A549 (cell line): Measurements from ENCODE around the gene MYCN. TPM values are rescaled to one million over a fixed set of nuclear protein-coding genes. Genes with fewer than 3 reads are reported as not detected.

Experiments
- ATAC-seq, 2 experiments: fragments of 200-7000 bp in 1 of 2; fragments of >200 bp in 1 of 2; cut with Nextera tagmentation in 1 of 2; cut with Tn5 transposase in 1 of 2; 3 replicates each; pipeline versions ENCODE4 v1.8.0 to v1.9.1; 2018 to 2020; ENCODE audit warnings: mild to moderate bottlenecking in 1 of 2, moderate library complexity in 1 of 2
- CTCF ChIA-PET: fragments of 300-600 bp; sonication (Branson Sonifier 250); formaldehyde crosslinking; extraction: SDS; loops from one replicate; lab custom pipeline; 2021; ENCODE audit warnings: antibody characterized with exemption, inconsistent platforms; lab: Yijun Ruan, JAX
- POLR2A ChIA-PET: fragments of 350-600 bp; formaldehyde crosslinking; extraction: SDS; loops from one replicate; lab custom pipeline; 2021; ENCODE audit warnings: antibody characterized with exemption, inconsistent platforms; lab: Yijun Ruan, JAX
- DNase-seq, 2 experiments: peaks; one replicate each; pipeline versions ENCODE4 v3.0.0 to v3.0.0-alpha.2; 2011 to 2016; ENCODE audit warnings: low read depth in 1 of 2, low spot score in 1 of 2
- FAIRE-seq: peaks from 2 replicates; lab custom pipeline; 2011; peaks lifted over from hg19 to GRCh38; lab: Jason Lieb, UNC
- H3K27ac ChIP-seq, 2 experiments: fragments of >200 bp; sonication (Bioruptor Twin); formaldehyde crosslinking; 3 replicates each; pipeline ENCODE4 v1.5.1; 2016 to 2017
- H3K4me1 ChIP-seq: fragments of >200 bp; sonication (Bioruptor Twin); formaldehyde crosslinking; 3 replicates; pipeline ENCODE4 v1.6.1; 2016
- H3K4me2 ChIP-seq: fragments of >200 bp; sonication (Bioruptor Twin); formaldehyde crosslinking; 3 replicates; pipeline ENCODE4 v1.6.1; 2016
- H3K4me3 ChIP-seq: fragments of >200 bp; sonication (Bioruptor Twin); formaldehyde crosslinking; 3 replicates; pipeline ENCODE4 v1.5.1; 2016
- H3K9me3 ChIP-seq: fragments of >200 bp; sonication (Bioruptor Twin); formaldehyde crosslinking; 3 replicates; pipeline ENCODE4 v1.6.1; 2016
- BCL3 ChIP-seq: fragments of >200 bp; sonication (Bioruptor Twin); formaldehyde crosslinking; IDR thresholded peaks from 3 replicates; pipeline ENCODE4 v1.6.1; 2016
- CBX2 ChIP-seq: fragments of 200-600 bp; sonication (generic); IDR thresholded peaks from 2 replicates; pipeline ENCODE4 v1.6.1; 2016; ENCODE audit warnings: low read depth, mild to moderate bottlenecking, borderline replicate concordance
- CEBPB ChIP-seq, 2 experiments: fragments of >200 bp in 1 of 2; sonication (Bioruptor Twin) in 1 of 2; formaldehyde crosslinking in 1 of 2; IDR thresholded peaks; 2 replicates each; pipeline ENCODE4 v1.6.1; 2012 to 2016
- CHD2 ChIP-seq: fragments of 150-350 bp; IDR thresholded peaks from 2 replicates; pipeline ENCODE4 v1.6.1; 2014; ENCODE audit warnings: low read length; ENCODE audit not compliant: partially characterized antibody
- CTCF ChIP-seq: fragments of >200 bp; sonication (Bioruptor Twin); formaldehyde crosslinking; IDR thresholded peaks from 3 replicates; pipeline ENCODE4 v1.5.1; 2016
- E2F6 ChIP-seq: IDR thresholded peaks from 2 replicates; pipeline ENCODE4 v1.6.1; 2012; ENCODE audit warnings: low read depth, borderline replicate concordance
- ELK1 ChIP-seq: fragments of 150-350 bp; IDR thresholded peaks from 2 replicates; pipeline ENCODE4 v1.6.1; 2014; ENCODE audit warnings: low read depth, mild to moderate bottlenecking, low read length
- FOSL2 ChIP-seq, 2 experiments: fragments of 450-650 bp in 1 of 2; fragments of >200 bp in 1 of 2; sonication (Bioruptor Twin) in 1 of 2; formaldehyde crosslinking; IDR thresholded peaks; 2 replicates each; pipeline versions ENCODE4 v1.5.0 to v1.6.1; 2016 to 2020; ENCODE audit warnings: mild to moderate bottlenecking in 1 of 2, moderate library complexity in 1 of 2
- FOXS1 ChIP-seq: fragments of 250-450 bp; sonication (Bioruptor Pico); IDR thresholded peaks from 2 replicates; pipeline ENCODE4 v1.5.0; 2020; ENCODE audit warnings: mild to moderate bottlenecking, moderate library complexity
- GATA3 ChIP-seq: IDR thresholded peaks from 2 replicates; pipeline ENCODE4 v1.6.1; 2012; ENCODE audit warnings: borderline replicate concordance
- HDAC2 ChIP-seq: fragments of 200-600 bp; sonication (generic); IDR thresholded peaks from 2 replicates; pipeline ENCODE4 v1.6.1; 2016
- KDM5A ChIP-seq: fragments of 200-600 bp; sonication (generic); IDR thresholded peaks from 2 replicates; pipeline ENCODE4 v1.6.1; 2016; ENCODE audit warnings: antibody characterized with exemption, mild to moderate bottlenecking
- NPAS2 ChIP-seq: fragments of 250-450 bp; sonication (Bioruptor Pico); IDR thresholded peaks from 2 replicates; pipeline ENCODE4 v1.8.0; 2022; ENCODE audit warnings: mild to moderate bottlenecking, moderate library complexity, borderline replicate concordance
- POLR2A ChIP-seq: IDR thresholded peaks from 2 replicates; pipeline ENCODE4 v1.6.1; 2012; ENCODE audit warnings: mild to moderate bottlenecking, low read length
- POLR2AphosphoS2 ChIP-seq: conservative IDR thresholded peaks from 2 replicates; pipeline ENCODE4 v1.6.1; 2012; ENCODE audit warnings: low read length, improper control_type of control experiment, inconsistent platforms
- RAD21 ChIP-seq, 2 experiments: fragments of >200 bp in 1 of 2; sonication (Bioruptor Twin) in 1 of 2; formaldehyde crosslinking in 1 of 2; IDR thresholded peaks in 1 of 2; conservative IDR thresholded peaks in 1 of 2; 2 replicates in 1 of 2; 3 replicates in 1 of 2; pipeline ENCODE4 v1.6.1; 2012 to 2018; ENCODE audit warnings: inconsistent platforms in 1 of 2
- RCOR1 ChIP-seq: fragments of 150-350 bp; IDR thresholded peaks from 2 replicates; pipeline ENCODE4 v1.6.1; 2014; ENCODE audit warnings: antibody characterized with exemption, low read length, low read depth
- RNF2 ChIP-seq: fragments of 200-600 bp; sonication (generic); IDR thresholded peaks from 2 replicates; pipeline ENCODE4 v1.6.1; 2016; ENCODE audit warnings: low read depth, mild to moderate bottlenecking, antibody characterized with exemption, moderate library complexity, borderline replicate concordance
- SREBF2 ChIP-seq: fragments of 450-650 bp; IDR thresholded peaks from 2 replicates; pipeline ENCODE4 v1.6.1; 2014; ENCODE audit warnings: mild to moderate bottlenecking, moderate library complexity
- ZSCAN20 ChIP-seq: fragments of 250-450 bp; sonication (Bioruptor Pico); IDR thresholded peaks from 2 replicates; pipeline ENCODE4 v1.8.0; 2022; ENCODE audit warnings: mild to moderate bottlenecking, moderate library complexity
- WGBS: methylation state at CpG from one replicate; pipeline ENCODE4 v1.1.6; 2017; ENCODE audit errors: missing lambda C conversion rate; 5-methylcytosine and 5-hydroxymethylcytosine counted together
- polyA plus RNA-seq, 4 experiments: library from polyadenylated mRNA; depleted of rRNA in 3 of 4; stranded (reverse); fragments of >200 nt; fragmentation: RNase III in 1 of 4; extraction: RNeasy Plus Mini Kit Qiagen cat#74134 plus additional on column Dnase treatment in 1 of 4; gene quantifications; 2 replicates in 3 of 4; 3 replicates in 1 of 4; pipeline ENCODE4 v1.2.3, GENCODE V29; 2011 to 2017

Gene MYCN
- polyA plus RNA-seq, 2 of the 4 experiments (the other 2 are of a cell fraction), result not detected

GRCh38 chr2:15939854-15940660 lies at the start of gene MYCN (continued):
- no peak for TF ChIP-seq ELK1
- TF ChIP-seq E2F6, result peak; percentile 67
- TF ChIP-seq KDM5A, result no peak
- TF ChIP-seq POLR2A, result no peak
- TF ChIP-seq, all 56 proteins: peak for 7

- CTCF ChIA-PET, result interaction anchor here (0.6 kb wide), 1 partner anchor 287 kb away, joined by 3 read pairs; no protein-coding TSS in a partner anchor
- no peak for FAIRE-seq
- TF ChIP-seq SREBF2, result no peak
- TF ChIP-seq CEBPB (IDR thresholded peaks at IDR 0.05), result peak; percentile 30 to 69; a peak in 3 of 4 replicates
- H3K4me1 ChIP-seq, result 0 out of 3 replicates have a peak, but pooled peaks cover 7% of the 10 kb centered on the region
- POLR2A ChIA-PET, result no interaction called here
- no peak overlapping the region for H3K4me3 ChIP-seq
- DNase-seq, result peak in 1 of 2 experiments; percentile 18
- H3K27ac ChIP-seq, result no peak overlapping the region
- H3K9me3 ChIP-seq, result peaks cover under 1% of the 10 kb centered on the region; the same call in 1 of the 3 replicates
- WGBS, result 49% methylated on average over 15 of the region's 15 CpGs
- peak in 1 of 2 experiments; percentile 36; a peak in 3 of 6 replicates for ATAC-seq
- H3K4me2 ChIP-seq, result no peak overlapping the region
Measured at GRCh38 chr2:15890936-15891905, 49.1 kb upstream of the MYCN start.

GRCh38 chr2:15892151-15892880 lies 48.0 kb upstream of the MYCN start:
- ATAC-seq (no peak), FAIRE-seq (no peak), DNase-seq (no peak)
- H3K4me2 ChIP-seq, result no peak overlapping the region
- 63% methylated on average over 8 of the region's 8 CpGs for WGBS
- no peak overlapping the region for H3K4me3 ChIP-seq
- H3K9me3 ChIP-seq, result peaks cover 7% of the 10 kb centered on the region; the same call in 1 of the 3 replicates
- CTCF ChIA-PET, result interaction anchor here (0.8 kb wide), 1 partner anchor 9 kb away, joined by 3 read pairs; no protein-coding TSS in a partner anchor
- no peak overlapping the region for H3K27ac ChIP-seq
- no peak for TF ChIP-seq CEBPB (IDR thresholded peaks at IDR 0.05)
- TF ChIP-seq E2F6, result no peak
- TF ChIP-seq CHD2, result no peak
- no peak for TF ChIP-seq FOXS1 (CRISPR knock-in tag)
- no peak for TF ChIP-seq NPAS2 (CRISPR knock-in tag)
- no peak for TF ChIP-seq ZSCAN20 (CRISPR knock-in tag)
- TF ChIP-seq GATA3, result no peak
- POLR2A ChIA-PET, result no interaction called here
- H3K4me1 ChIP-seq, result 0 out of 3 replicates have a peak, but pooled peaks cover 7% of the 10 kb centered on the region

- no peak overlapping the region for H3K4me2 ChIP-seq
- CTCF ChIA-PET, result interaction anchor here (0.8 kb wide), 1 partner anchor 10 kb away, joined by 3 read pairs; no protein-coding TSS in a partner anchor
- peaks cover 11% of the 10 kb centered on the region; the same call in 1 of the 3 replicates for H3K9me3 ChIP-seq
- 0 out of 3 replicates have a peak, but pooled peaks cover 7% of the 10 kb centered on the region for H3K4me1 ChIP-seq
- POLR2A ChIA-PET, result no interaction called here
- DNase-seq (no peak), ATAC-seq (no peak), FAIRE-seq (no peak)
- H3K27ac ChIP-seq, result no peak overlapping the region
- no peak overlapping the region for H3K4me3 ChIP-seq
- TF ChIP-seq CTCF, result no peak
- TF ChIP-seq ZSCAN20 (CRISPR knock-in tag), result no peak
- no peak for TF ChIP-seq FOSL2 (IDR thresholded peaks at IDR 0.05)
- TF ChIP-seq FOSL2 (CRISPR knock-in tag; IDR thresholded peaks at IDR 0.05), result no peak
- no peak for TF ChIP-seq RCOR1
- TF ChIP-seq HDAC2, result no peak
- no peak for TF ChIP-seq BCL3
- TF ChIP-seq CBX2, result no peak
- TF ChIP-seq RAD21 (conservative IDR thresholded peaks at IDR 0.05 in 1 of 2, IDR thresholded peaks at IDR 0.05 in 1 of 2), result no peak
- TF ChIP-seq POLR2AphosphoS2, result no peak
- no peak for TF ChIP-seq RNF2
Measured at GRCh38 chr2:15893085-15893484, 47.3 kb upstream of the MYCN start.
